Nephron (organoid): ENCODE results near the gene TAS2R13.

Experiments used
- H3K27ac Mint-ChIP-seq, 3 experiments: 2 replicates each; pipeline ENCODE4 v1.8.0; 2020; ENCODE audit warnings: mixed read lengths in 3 of 3, mild to moderate bottlenecking in 2 of 3, moderate library complexity in 1 of 3
- H3K27me3 Mint-ChIP-seq: 2 replicates; pipeline ENCODE4 v1.8.0; 2021; ENCODE audit warnings: low read depth, mild to moderate bottlenecking, moderate library complexity, mixed read lengths
- H3K36me3 Mint-ChIP-seq: 2 replicates; pipeline ENCODE4 v1.8.0; 2020; ENCODE audit warnings: low read depth, mixed read lengths
- H3K4me1 Mint-ChIP-seq: 2 replicates; pipeline ENCODE4 v1.8.0; 2020; ENCODE audit warnings: mixed read lengths
- H3K4me3 Mint-ChIP-seq, 3 experiments: 2 replicates each; pipeline ENCODE4 v1.8.0; 2020; ENCODE audit warnings: mild to moderate bottlenecking in 3 of 3, mixed read lengths in 3 of 3, moderate library complexity in 2 of 3
- H3K9me3 Mint-ChIP-seq: 2 replicates; pipeline ENCODE4 v1.8.0; 2020; ENCODE audit warnings: mixed read lengths
- CTCF ChIP-seq, 3 experiments: fragments of 200-600 bp; sonication (generic); IDR thresholded peaks; one replicate each; pipeline ENCODE4 v1.5.0; 2021; ENCODE audit warnings: antibody characterized with exemption in 3 of 3; ENCODE audit not compliant: unreplicated experiment in 3 of 3

Gene TAS2R13

GRCh38 chr12:10909462-10909861 is at the start of gene TAS2R13:
Gene TAS2R13 (minus strand): TSS chr12:10909562. CDS start chr12:10909298, 264 bp downstream.
- Mint-ChIP-seq H3K27ac (no peak within 1 kb of the TSS), H3K27me3 (no peaks in the 10 kb centered on the region), H3K4me3 (no peak within 1 kb of the TSS), H3K9me3 (peaks cover 12% of the 10 kb centered on the region), H3K36me3 (peaks cover 23% of the 10 kb centered on the region), H3K4me1 (no peaks in the 10 kb centered on the region)
- no peak for TF ChIP-seq CTCF (IDR thresholded peaks at IDR 0.05; ENCODE audit: unreplicated experiment in 3 of 3)

- no peak for TF ChIP-seq CTCF (IDR thresholded peaks at IDR 0.05; ENCODE audit: unreplicated experiment in 3 of 3)
- Mint-ChIP-seq H3K4me1 (no peaks in the 10 kb centered on the region), H3K27ac (no peak overlapping the region), H3K27me3 (no peaks in the 10 kb centered on the region), H3K4me3 (no peak overlapping the region), H3K9me3 (peaks cover 48% of the 10 kb centered on the region), H3K36me3 (peaks cover 74% of the 10 kb centered on the region)
Measured at GRCh38 chr12:10957741-10958140, 48.4 kb upstream of the TAS2R13 start.

GRCh38 chr12:10956085-10956484 is 46.7 kb upstream of the TAS2R13 start:
- H3K4me3 Mint-ChIP-seq, result no peak overlapping the region

GRCh38 chr12:10952645-10953044 is 43.3 kb upstream of the TAS2R13 start:
- H3K4me3 Mint-ChIP-seq, result no peak overlapping the region
- H3K36me3 Mint-ChIP-seq, result peaks cover 82% of the 10 kb centered on the region
- no peaks in the 10 kb centered on the region for H3K4me1 Mint-ChIP-seq
- peaks cover 73% of the 10 kb centered on the region for H3K9me3 Mint-ChIP-seq
- no peak for TF ChIP-seq CTCF (IDR thresholded peaks at IDR 0.05; ENCODE audit: unreplicated experiment in 3 of 3)
- no peak overlapping the region for H3K27ac Mint-ChIP-seq
- no peaks in the 10 kb centered on the region for H3K27me3 Mint-ChIP-seq

More at GRCh38 chr12:10956085-10956484, 46.7 kb upstream of the TAS2R13 start:
- H3K4me1 Mint-ChIP-seq, result no peaks in the 10 kb centered on the region
- no peak for TF ChIP-seq CTCF (IDR thresholded peaks at IDR 0.05; ENCODE audit: unreplicated experiment in 3 of 3)
- peaks cover 51% of the 10 kb centered on the region for H3K9me3 Mint-ChIP-seq
- H3K27ac Mint-ChIP-seq, result no peak overlapping the region
- no peaks in the 10 kb centered on the region for H3K27me3 Mint-ChIP-seq
- H3K36me3 Mint-ChIP-seq, result peaks cover 71% of the 10 kb centered on the region

DNA sequence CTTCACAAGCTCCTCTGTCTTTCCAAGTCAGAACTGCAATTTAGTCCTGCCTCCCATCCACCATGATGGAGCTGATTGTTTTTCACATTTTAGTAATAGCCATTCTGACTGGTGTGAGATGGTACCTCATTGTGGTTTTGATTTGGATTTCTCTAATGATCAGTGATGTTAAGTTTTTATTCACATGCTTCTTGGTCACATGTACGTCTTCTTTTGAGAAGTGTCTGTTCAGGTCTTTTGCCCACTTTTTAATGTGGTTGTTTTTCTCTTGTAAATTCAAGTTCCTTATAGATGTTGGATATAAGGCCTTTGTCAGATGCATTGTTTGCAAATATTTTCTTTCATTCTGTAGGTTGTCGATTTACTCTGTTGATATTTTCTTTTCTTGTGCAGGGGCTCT is 33.8 kb upstream of the TAS2R13 start:
- no peak overlapping the region for H3K27ac Mint-ChIP-seq
- H3K27me3 Mint-ChIP-seq, result no peaks in the 10 kb centered on the region
- H3K4me3 Mint-ChIP-seq, result no peak overlapping the region
- H3K36me3 Mint-ChIP-seq, result peaks cover 45% of the 10 kb centered on the region
- H3K9me3 Mint-ChIP-seq, result peaks cover 45% of the 10 kb centered on the region
- no peak for TF ChIP-seq CTCF (IDR thresholded peaks at IDR 0.05; ENCODE audit: unreplicated experiment in 3 of 3)
- H3K4me1 Mint-ChIP-seq, result no peaks in the 10 kb centered on the region

- Mint-ChIP-seq H3K4me1 (no peaks in the 10 kb centered on the region), H3K27me3 (no peaks in the 10 kb centered on the region), H3K36me3 (peaks cover 34% of the 10 kb centered on the region), H3K27ac (no peak overlapping the region), H3K9me3 (peaks cover 34% of the 10 kb centered on the region), H3K4me3 (no peak overlapping the region)
- no peak for TF ChIP-seq CTCF (IDR thresholded peaks at IDR 0.05; ENCODE audit: unreplicated experiment in 3 of 3)
Measured at GRCh38 chr12:10941916-10942607, 32.7 kb upstream of the TAS2R13 start.
